ENCODE results near the gene SOCS4. TPM values are rescaled to one million over a fixed set of nuclear protein-coding genes. Genes with fewer than 3 reads are reported as not detected.
"Not testable (repeated sequence)": the region's sequence is repeated elsewhere in the genome, so short reads cannot be mapped to it uniquely, and the experiment has no call there.

Gene SOCS4
- total and polyA plus RNA-seq, 8 donors: 4.1 to 29.2 (median 11.2) TPM

DNA sequence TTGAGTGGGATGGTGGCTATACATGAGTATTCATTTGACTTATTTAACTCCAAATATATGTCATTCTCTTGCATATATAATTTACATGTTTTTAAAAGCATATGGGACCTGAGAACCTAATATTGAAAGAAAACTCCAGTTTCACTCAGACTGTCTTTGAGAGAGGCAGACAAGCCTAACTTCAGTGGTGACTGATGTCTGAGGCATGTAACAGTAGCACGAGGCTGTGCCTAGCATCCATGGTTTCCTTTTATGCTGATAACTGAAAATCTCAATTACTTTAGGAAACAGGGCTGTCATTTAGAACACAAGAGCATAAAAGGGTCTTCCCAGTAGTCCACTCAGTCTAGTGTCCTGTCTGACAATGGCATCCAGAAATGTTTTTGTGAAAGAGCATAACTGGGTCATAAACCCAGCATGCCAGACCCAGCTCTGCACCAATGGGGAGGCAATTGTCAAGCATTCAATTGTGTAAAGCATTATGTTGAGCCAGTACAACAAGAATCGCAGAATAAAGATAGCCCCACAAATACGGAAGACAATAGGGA lies 48.7 kb downstream of the SOCS4 start:
- TF ChIP-seq POLR2A (IDR thresholded peaks at IDR 0.05) (no peak), POLR2AphosphoS5 (IDR thresholded peaks at IDR 0.05) (no peak), EP300 (IDR thresholded peaks at IDR 0.05) (no peak)
- TF ChIP-seq, protein P1, sequence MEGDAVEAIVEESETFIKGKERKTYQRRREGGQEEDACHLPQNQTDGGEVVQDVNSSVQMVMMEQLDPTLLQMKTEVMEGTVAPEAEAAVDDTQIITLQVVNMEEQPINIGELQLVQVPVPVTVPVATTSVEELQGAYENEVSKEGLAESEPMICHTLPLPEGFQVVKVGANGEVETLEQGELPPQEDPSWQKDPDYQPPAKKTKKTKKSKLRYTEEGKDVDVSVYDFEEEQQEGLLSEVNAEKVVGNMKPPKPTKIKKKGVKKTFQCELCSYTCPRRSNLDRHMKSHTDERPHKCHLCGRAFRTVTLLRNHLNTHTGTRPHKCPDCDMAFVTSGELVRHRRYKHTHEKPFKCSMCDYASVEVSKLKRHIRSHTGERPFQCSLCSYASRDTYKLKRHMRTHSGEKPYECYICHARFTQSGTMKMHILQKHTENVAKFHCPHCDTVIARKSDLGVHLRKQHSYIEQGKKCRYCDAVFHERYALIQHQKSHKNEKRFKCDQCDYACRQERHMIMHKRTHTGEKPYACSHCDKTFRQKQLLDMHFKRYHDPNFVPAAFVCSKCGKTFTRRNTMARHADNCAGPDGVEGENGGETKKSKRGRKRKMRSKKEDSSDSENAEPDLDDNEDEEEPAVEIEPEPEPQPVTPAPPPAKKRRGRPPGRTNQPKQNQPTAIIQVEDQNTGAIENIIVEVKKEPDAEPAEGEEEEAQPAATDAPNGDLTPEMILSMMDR (IDR thresholded peaks at IDR 0.05): no peak
- WGBS, 5 donors: 79 to 93% (median 87%) methylated on average over 3 of the region's 3 CpGs
- DNase-seq: no peak
- no peaks in the 10 kb centered on the region for H3K36me3 ChIP-seq
- peaks cover 4 to 45% (median 26%) of the 10 kb centered on the region in 4 donors for H3K4me1 ChIP-seq
- no peaks in the 10 kb centered on the region for H3K27me3 ChIP-seq
- H3K9me3 ChIP-seq: no peaks in the 10 kb centered on the region
- H3K27ac ChIP-seq: no peak overlapping the region
- intact Hi-C loops (cut with DNase I; ENCODE audit: low total_unique reads): no loop called here
- no peak overlapping the region for H3K4me3 ChIP-seq

DNA sequence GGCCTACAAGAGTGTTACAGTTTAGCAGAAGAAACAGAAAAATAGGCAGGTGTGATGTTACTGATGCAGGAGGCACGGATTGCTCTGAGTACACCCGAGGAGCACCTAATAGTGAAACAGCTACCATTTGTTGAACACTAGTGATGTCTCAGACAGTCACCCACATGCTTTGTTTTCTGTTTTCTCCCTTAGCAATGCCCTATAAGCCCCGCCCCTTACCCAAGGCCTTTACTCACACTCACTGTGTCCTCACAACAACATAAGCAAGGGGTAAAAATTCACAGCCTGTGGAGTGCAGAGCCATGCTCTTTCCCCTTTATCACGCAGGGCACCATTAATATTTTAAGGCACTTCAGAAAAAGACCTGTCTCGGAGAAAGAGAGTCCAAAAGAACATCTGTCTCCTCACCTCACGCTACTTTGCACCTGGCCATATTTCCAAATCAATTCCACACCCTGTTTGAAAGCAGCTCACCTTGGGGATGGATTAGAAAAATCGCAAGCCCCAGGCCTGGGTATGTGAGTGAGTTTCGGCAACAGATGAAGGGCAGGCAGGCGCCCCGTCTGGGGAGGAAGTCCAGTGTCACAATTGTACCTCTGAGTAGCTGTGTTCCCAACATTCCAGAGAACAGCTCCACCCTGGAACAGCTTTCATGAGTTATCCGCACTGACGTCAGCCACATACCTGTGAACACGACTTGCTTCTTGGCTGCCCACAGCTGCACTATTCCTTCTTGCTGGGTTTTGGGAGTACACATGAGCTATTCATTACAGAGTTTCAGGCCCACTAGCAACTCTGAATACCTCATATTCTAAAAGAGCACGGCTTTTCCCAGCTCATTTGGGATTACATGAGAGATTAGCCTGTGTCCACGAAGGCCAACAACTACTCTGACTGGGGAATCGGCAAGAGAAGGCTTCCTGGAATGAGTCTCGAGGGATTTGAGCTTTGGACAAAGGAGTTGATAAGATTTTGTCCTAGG lies 50.4 kb downstream of the SOCS4 start:
- Histone ChIP-seq H3K4me1 (peaks cover 0 to 29% (median 18%) of the 10 kb centered on the region in 4 donors), H3K27ac (peak overlapping the region; percentile 73 to 87 (median 77)), H3K27me3 (no peaks in the 10 kb centered on the region), H3K9me3 (no peaks in the 10 kb centered on the region), H3K36me3 (no peaks in the 10 kb centered on the region), H3K4me3 (no peak overlapping the region)
- DNase-seq: peak; percentile 79 to 90
- intact Hi-C loops (cut with DNase I; ENCODE audit: low total_unique reads): no loop called here
- TF ChIP-seq EP300 (IDR thresholded peaks at IDR 0.05): no peak
- TF ChIP-seq, protein P1 (IDR thresholded peaks at IDR 0.05): no peak
- peak in 2 of 3 donors; percentile 52 to 65 for TF ChIP-seq POLR2AphosphoS5 (IDR thresholded peaks at IDR 0.05)
- TF ChIP-seq POLR2A (IDR thresholded peaks at IDR 0.05): no peak
- WGBS, 5 donors: 41 to 64% (median 51%) methylated on average over 17 of the region's 17 CpGs

DNA sequence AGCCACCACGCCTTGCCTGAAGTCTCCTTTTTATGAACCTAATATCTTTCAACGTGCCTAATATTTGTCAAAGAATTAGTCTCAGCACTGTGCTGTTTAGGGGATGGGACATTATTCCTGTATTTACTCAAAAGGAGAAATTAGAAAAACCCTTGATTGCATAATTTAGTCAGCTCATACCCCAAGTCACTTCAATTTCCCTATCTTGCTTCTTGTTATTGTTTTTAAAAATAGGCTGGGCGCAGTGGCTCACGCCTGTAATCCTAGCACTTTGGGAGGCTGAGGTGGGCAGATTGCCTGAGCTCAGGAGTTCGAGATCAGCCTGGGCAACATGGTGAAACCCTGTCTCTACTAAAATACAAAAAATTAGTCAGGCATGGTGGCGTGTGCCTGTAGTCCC lies 52.9 kb downstream of the SOCS4 start:
- DNase-seq; H3K4me3 ChIP-seq; intact Hi-C loops (cut with DNase I; ENCODE audit: low total_unique reads); H3K36me3 ChIP-seq; H3K9me3 ChIP-seq; H3K4me1 ChIP-seq; H3K27me3 ChIP-seq; H3K27ac ChIP-seq: not testable (repeated sequence)
- WGBS, 5 donors: 87 to 91% (median 88%) methylated on average over 6 of the region's 6 CpGs

DNA sequence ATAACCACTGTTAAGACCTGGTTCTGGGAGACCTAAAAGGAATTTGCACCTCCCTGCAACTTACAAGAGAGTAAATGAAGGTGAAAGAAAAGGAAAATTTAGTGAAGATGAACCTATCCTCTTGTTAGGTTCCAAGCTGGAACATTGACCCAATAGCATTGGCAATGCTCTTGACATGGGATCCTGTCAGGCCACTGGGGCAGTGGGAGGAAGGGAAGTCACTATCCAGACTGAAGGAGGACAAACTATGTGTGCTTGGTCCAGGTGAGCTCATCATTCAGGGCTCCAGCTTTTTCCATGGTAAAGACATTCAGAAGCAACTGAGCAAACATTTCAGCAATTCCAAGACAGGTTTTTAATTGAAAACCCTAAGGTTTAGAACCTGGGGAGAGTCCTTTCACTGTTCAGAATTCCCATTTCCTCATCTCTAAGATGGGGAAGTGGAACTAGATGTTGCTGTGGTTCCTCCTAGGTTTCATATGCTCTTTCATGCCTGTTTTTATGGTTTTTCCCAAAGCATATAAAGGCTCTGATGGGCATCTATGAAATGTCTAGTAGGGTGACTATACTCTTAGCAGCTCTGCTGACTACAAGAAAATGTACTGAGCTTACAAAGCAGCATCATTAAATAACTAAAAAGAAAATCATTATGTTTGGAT lies 57.5 kb downstream of the SOCS4 start:
- Histone ChIP-seq H3K4me3 (no peak overlapping the region), H3K9me3 (no peaks in the 10 kb centered on the region), H3K27me3 (no peaks in the 10 kb centered on the region), H3K4me1 (peaks cover 0 to 4% (median 2%) of the 10 kb centered on the region in 4 donors), H3K27ac (no peak overlapping the region), H3K36me3 (no peaks in the 10 kb centered on the region)
- no peak for DNase-seq
- intact Hi-C loops (cut with DNase I; ENCODE audit: low total_unique reads): no loop called here
- TF ChIP-seq POLR2A (IDR thresholded peaks at IDR 0.05): no peak
- TF ChIP-seq POLR2AphosphoS5 (IDR thresholded peaks at IDR 0.05): no peak
- TF ChIP-seq EP300 (IDR thresholded peaks at IDR 0.05): no peak
- TF ChIP-seq, protein P1 (IDR thresholded peaks at IDR 0.05): no peak

All from stomach (tissue), 9 donors.